A549 (cell line): ENCODE results near the gene CBLC.

Source experiments
- CHD2 ChIP-seq: fragments of 150-350 bp; IDR thresholded peaks from 2 replicates; pipeline ENCODE4 v1.6.1; 2014; ENCODE audit warnings: low read length; ENCODE audit not compliant: partially characterized antibody
- EP300 ChIP-seq, 2 experiments: fragments of >200 bp; sonication (Bioruptor Twin); formaldehyde crosslinking; IDR thresholded peaks; 2 replicates in 1 of 2; 3 replicates in 1 of 2; pipeline ENCODE4 v1.6.1; 2016 to 2017
- GATA3 ChIP-seq: IDR thresholded peaks from 2 replicates; pipeline ENCODE4 v1.6.1; 2012; ENCODE audit warnings: borderline replicate concordance
- JUN ChIP-seq, 2 experiments: fragments of >200 bp; sonication (Bioruptor Twin); formaldehyde crosslinking; IDR thresholded peaks; 2 replicates in 1 of 2; 3 replicates in 1 of 2; pipeline ENCODE4 v1.6.1; 2016 to 2017
- MAFK ChIP-seq: fragments of 450-650 bp; IDR thresholded peaks from 2 replicates; pipeline ENCODE4 v1.6.1; 2014; ENCODE audit not compliant: partially characterized antibody
- MYC ChIP-seq: IDR thresholded peaks from 2 replicates; pipeline ENCODE4 v1.6.1; 2012; ENCODE audit warnings: mild to moderate bottlenecking, inconsistent platforms, low read length, improper control_type of control experiment, borderline replicate concordance
- POLR2A ChIP-seq: IDR thresholded peaks from 2 replicates; pipeline ENCODE4 v1.6.1; 2012; ENCODE audit warnings: mild to moderate bottlenecking, low read length
- RAD21 ChIP-seq, 2 experiments: fragments of >200 bp in 1 of 2; sonication (Bioruptor Twin) in 1 of 2; formaldehyde crosslinking in 1 of 2; IDR thresholded peaks in 1 of 2; conservative IDR thresholded peaks in 1 of 2; 2 replicates in 1 of 2; 3 replicates in 1 of 2; pipeline ENCODE4 v1.6.1; 2012 to 2018; ENCODE audit warnings: inconsistent platforms in 1 of 2
- SMC3 ChIP-seq: fragments of >200 bp; sonication (Bioruptor Twin); formaldehyde crosslinking; IDR thresholded peaks from 3 replicates; pipeline ENCODE4 v1.6.1; 2018; ENCODE audit warnings: inconsistent platforms
- SREBF2 ChIP-seq: fragments of 450-650 bp; IDR thresholded peaks from 2 replicates; pipeline ENCODE4 v1.6.1; 2014; ENCODE audit warnings: mild to moderate bottlenecking, moderate library complexity
- TF ChIP-seq, protein P1 (sequence below): fragments of >200 bp; sonication (Bioruptor Twin); formaldehyde crosslinking; IDR thresholded peaks from 3 replicates; pipeline ENCODE4 v1.5.1; 2016
- TF ChIP-seq, protein P2 (sequence below): fragments of 200-600 bp; sonication (generic); IDR thresholded peaks from 2 replicates; pipeline ENCODE4 v1.6.1; 2016; ENCODE audit warnings: antibody characterized with exemption, mild to moderate bottlenecking, moderate library complexity
- TF ChIP-seq, protein P3 (sequence below): fragments of 450-650 bp; IDR thresholded peaks from 2 replicates; pipeline ENCODE4 v1.6.1; 2014; ENCODE audit warnings: antibody characterized with exemption
- TF ChIP-seq, protein P4 (sequence below): fragments of 150-350 bp; IDR thresholded peaks from 2 replicates; pipeline ENCODE4 v1.6.1; 2014; ENCODE audit warnings: low read depth, mild to moderate bottlenecking, low read length

DNA sequence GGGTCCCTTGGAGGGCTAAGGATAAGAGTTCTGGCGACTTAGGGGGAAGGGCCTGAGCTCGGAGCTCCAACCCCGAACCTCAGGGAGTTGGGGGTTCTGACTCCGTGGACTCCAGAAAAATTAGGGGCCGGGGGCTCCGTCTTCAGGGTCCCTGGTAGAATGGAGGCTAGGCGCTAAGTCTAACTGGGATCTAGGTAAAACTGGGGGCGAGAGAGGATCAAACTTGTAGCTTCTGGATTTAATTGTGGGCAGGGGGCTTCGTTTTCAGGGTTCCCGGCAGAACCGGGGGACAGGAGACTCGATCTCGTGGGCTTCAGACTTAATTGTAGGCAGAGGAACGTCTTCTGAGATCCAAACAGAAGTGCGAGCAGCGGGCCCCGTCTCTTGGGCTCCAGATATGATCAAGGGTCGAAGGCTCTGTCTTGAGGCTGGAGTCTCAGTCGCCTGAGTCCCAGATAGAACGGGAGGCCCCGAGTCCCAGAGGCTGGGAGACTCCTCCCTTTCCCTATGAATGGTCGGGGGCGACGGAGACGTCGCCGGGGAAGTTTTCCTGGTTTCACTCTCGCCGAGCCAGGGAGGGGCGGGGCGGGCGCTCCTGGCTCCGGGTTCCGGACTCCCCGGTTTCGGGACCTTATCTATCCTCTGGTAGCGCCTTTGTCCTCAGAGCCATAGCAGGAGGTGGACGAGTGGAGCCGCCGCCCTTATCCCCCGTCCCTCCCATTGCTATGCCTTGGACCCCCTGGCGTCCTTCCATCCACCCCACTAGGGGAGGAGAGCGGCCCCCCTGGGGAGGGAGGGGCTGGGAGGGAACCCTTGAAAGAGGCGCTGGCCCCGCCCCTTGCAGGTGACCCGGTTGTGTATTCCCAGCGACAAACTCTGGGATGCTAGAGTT lies 69.7 kb downstream of the CBLC start:
- TF ChIP-seq, protein P1, sequence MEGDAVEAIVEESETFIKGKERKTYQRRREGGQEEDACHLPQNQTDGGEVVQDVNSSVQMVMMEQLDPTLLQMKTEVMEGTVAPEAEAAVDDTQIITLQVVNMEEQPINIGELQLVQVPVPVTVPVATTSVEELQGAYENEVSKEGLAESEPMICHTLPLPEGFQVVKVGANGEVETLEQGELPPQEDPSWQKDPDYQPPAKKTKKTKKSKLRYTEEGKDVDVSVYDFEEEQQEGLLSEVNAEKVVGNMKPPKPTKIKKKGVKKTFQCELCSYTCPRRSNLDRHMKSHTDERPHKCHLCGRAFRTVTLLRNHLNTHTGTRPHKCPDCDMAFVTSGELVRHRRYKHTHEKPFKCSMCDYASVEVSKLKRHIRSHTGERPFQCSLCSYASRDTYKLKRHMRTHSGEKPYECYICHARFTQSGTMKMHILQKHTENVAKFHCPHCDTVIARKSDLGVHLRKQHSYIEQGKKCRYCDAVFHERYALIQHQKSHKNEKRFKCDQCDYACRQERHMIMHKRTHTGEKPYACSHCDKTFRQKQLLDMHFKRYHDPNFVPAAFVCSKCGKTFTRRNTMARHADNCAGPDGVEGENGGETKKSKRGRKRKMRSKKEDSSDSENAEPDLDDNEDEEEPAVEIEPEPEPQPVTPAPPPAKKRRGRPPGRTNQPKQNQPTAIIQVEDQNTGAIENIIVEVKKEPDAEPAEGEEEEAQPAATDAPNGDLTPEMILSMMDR, result no peak
- TF ChIP-seq GATA3 (no peak), SREBF2 (no peak), JUN (IDR thresholded peaks at IDR 0.05) (no peak), EP300 (IDR thresholded peaks at IDR 0.05) (no peak), MAFK (no peak), SMC3 (no peak), POLR2A (0 out of 2 replicates have a peak, but pooled peaks have one; percentile 10), MYC (no peak), CHD2 (no peak), RAD21 (conservative IDR thresholded peaks at IDR 0.05 in 1 of 2, IDR thresholded peaks at IDR 0.05 in 1 of 2) (no peak)
- TF ChIP-seq, protein P2, sequence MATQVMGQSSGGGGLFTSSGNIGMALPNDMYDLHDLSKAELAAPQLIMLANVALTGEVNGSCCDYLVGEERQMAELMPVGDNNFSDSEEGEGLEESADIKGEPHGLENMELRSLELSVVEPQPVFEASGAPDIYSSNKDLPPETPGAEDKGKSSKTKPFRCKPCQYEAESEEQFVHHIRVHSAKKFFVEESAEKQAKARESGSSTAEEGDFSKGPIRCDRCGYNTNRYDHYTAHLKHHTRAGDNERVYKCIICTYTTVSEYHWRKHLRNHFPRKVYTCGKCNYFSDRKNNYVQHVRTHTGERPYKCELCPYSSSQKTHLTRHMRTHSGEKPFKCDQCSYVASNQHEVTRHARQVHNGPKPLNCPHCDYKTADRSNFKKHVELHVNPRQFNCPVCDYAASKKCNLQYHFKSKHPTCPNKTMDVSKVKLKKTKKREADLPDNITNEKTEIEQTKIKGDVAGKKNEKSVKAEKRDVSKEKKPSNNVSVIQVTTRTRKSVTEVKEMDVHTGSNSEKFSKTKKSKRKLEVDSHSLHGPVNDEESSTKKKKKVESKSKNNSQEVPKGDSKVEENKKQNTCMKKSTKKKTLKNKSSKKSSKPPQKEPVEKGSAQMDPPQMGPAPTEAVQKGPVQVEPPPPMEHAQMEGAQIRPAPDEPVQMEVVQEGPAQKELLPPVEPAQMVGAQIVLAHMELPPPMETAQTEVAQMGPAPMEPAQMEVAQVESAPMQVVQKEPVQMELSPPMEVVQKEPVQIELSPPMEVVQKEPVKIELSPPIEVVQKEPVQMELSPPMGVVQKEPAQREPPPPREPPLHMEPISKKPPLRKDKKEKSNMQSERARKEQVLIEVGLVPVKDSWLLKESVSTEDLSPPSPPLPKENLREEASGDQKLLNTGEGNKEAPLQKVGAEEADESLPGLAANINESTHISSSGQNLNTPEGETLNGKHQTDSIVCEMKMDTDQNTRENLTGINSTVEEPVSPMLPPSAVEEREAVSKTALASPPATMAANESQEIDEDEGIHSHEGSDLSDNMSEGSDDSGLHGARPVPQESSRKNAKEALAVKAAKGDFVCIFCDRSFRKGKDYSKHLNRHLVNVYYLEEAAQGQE, result no peak; the same call in 1 of the 2 replicates
- TF ChIP-seq, protein P3, sequence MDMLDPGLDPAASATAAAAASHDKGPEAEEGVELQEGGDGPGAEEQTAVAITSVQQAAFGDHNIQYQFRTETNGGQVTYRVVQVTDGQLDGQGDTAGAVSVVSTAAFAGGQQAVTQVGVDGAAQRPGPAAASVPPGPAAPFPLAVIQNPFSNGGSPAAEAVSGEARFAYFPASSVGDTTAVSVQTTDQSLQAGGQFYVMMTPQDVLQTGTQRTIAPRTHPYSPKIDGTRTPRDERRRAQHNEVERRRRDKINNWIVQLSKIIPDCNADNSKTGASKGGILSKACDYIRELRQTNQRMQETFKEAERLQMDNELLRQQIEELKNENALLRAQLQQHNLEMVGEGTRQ, result no peak
- TF ChIP-seq, protein P4, sequence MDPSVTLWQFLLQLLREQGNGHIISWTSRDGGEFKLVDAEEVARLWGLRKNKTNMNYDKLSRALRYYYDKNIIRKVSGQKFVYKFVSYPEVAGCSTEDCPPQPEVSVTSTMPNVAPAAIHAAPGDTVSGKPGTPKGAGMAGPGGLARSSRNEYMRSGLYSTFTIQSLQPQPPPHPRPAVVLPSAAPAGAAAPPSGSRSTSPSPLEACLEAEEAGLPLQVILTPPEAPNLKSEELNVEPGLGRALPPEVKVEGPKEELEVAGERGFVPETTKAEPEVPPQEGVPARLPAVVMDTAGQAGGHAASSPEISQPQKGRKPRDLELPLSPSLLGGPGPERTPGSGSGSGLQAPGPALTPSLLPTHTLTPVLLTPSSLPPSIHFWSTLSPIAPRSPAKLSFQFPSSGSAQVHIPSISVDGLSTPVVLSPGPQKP, result no peak
